HEK293 (cell line): Measurements from ENCODE around the gene CATSPERE.

Experiments
- BCL11B ChIP-seq: fragments of 450-650 bp; formaldehyde crosslinking; IDR thresholded peaks from 2 replicates; pipeline ENCODE4 v1.5.1; 2016; ENCODE audit warnings: low read depth, missing biosample characterization, missing genetic modification characterization
- KLF16 ChIP-seq: fragments of 450-650 bp; formaldehyde crosslinking; IDR thresholded peaks from 2 replicates; pipeline ENCODE4 v1.5.1; 2017; ENCODE audit warnings: missing biosample characterization, missing genetic modification characterization
- KLF8 ChIP-seq: fragments of 450-650 bp; formaldehyde crosslinking; IDR thresholded peaks from 2 replicates; pipeline ENCODE4 v1.5.1; 2016; ENCODE audit warnings: missing biosample characterization, missing genetic modification characterization
- PBX3 ChIP-seq: sonication (generic); formaldehyde crosslinking; IDR thresholded peaks from 2 replicates; pipeline ENCODE4 v1.8.1; 2022; ENCODE audit warnings: mild to moderate bottlenecking, moderate library complexity, missing genetic modification reagents
- PRDM10 ChIP-seq: fragments of 450-650 bp; formaldehyde crosslinking; IDR thresholded peaks from 2 replicates; pipeline ENCODE4 v1.5.1; 2016; ENCODE audit warnings: missing biosample characterization, missing genetic modification characterization
- SCRT2 ChIP-seq: fragments of 450-650 bp; formaldehyde crosslinking; IDR thresholded peaks from 2 replicates; pipeline ENCODE4 v1.5.1; 2016; ENCODE audit warnings: missing biosample characterization, missing genetic modification characterization
- SP2 ChIP-seq: fragments of 450-650 bp; formaldehyde crosslinking; IDR thresholded peaks from 2 replicates; pipeline ENCODE4 v1.5.1; 2016; ENCODE audit warnings: missing biosample characterization, missing genetic modification characterization
- SP3 ChIP-seq: fragments of 450-650 bp; formaldehyde crosslinking; IDR thresholded peaks from 2 replicates; pipeline ENCODE4 v1.5.1; 2016; ENCODE audit warnings: missing biosample characterization, missing genetic modification characterization
- ZBTB1 ChIP-seq: fragments of 450-650 bp; formaldehyde crosslinking; IDR thresholded peaks from 2 replicates; pipeline ENCODE4 v1.5.1; 2016; ENCODE audit warnings: missing biosample characterization, missing genetic modification characterization
- ZBTB7A ChIP-seq: fragments of 450-650 bp; formaldehyde crosslinking; IDR thresholded peaks from 2 replicates; pipeline ENCODE4 v1.5.1; 2016; ENCODE audit warnings: low read depth, missing biosample characterization, missing genetic modification characterization
- ZEB2 ChIP-seq: fragments of 450-650 bp; formaldehyde crosslinking; IDR thresholded peaks from 2 replicates; pipeline ENCODE4 v1.5.1; 2016; ENCODE audit warnings: missing biosample characterization, missing genetic modification characterization
- ZFHX2 ChIP-seq: fragments of 450-650 bp; formaldehyde crosslinking; conservative IDR thresholded peaks from 2 replicates; pipeline ENCODE4 v1.5.1; 2016; ENCODE audit warnings: missing biosample characterization, missing genetic modification characterization
- ZFP69B ChIP-seq: fragments of 450-650 bp; formaldehyde crosslinking; IDR thresholded peaks from 2 replicates; pipeline ENCODE4 v1.5.1; 2016; ENCODE audit warnings: missing biosample characterization, missing genetic modification characterization
- ZNF112 ChIP-seq: fragments of 450-650 bp; formaldehyde crosslinking; IDR thresholded peaks from 2 replicates; pipeline ENCODE4 v1.5.0; 2017; ENCODE audit warnings: missing biosample characterization, missing genetic modification characterization
- ZNF157 ChIP-seq: fragments of 450-650 bp; formaldehyde crosslinking; IDR thresholded peaks from 2 replicates; pipeline ENCODE4 v1.5.1; 2016; ENCODE audit warnings: missing biosample characterization, missing genetic modification characterization
- ZNF223 ChIP-seq: fragments of 450-650 bp; formaldehyde crosslinking; IDR thresholded peaks from 2 replicates; pipeline ENCODE4 v1.5.1; 2016; ENCODE audit warnings: missing biosample characterization, missing genetic modification characterization
- ZNF335 ChIP-seq: fragments of 450-650 bp; formaldehyde crosslinking; conservative IDR thresholded peaks from 2 replicates; pipeline ENCODE4 v1.5.1; 2016; ENCODE audit warnings: missing biosample characterization, missing genetic modification characterization
- ZNF366 ChIP-seq: fragments of 450-650 bp; formaldehyde crosslinking; conservative IDR thresholded peaks from 2 replicates; pipeline ENCODE4 v1.5.1; 2016; ENCODE audit warnings: missing biosample characterization, missing genetic modification characterization
- ZNF37A ChIP-seq: fragments of 450-650 bp; IDR thresholded peaks from 2 replicates; pipeline ENCODE4 v1.5.1; 2018; ENCODE audit warnings: missing biosample characterization, missing genetic modification characterization
- ZNF639 ChIP-seq: fragments of 450-650 bp; formaldehyde crosslinking; IDR thresholded peaks from 2 replicates; pipeline ENCODE4 v1.5.1; 2016; ENCODE audit warnings: missing biosample characterization, missing genetic modification characterization
- ZNF660 ChIP-seq: fragments of 450-650 bp; IDR thresholded peaks from 2 replicates; pipeline ENCODE4 v1.5.1; 2018; ENCODE audit warnings: missing biosample characterization, mild to moderate bottlenecking, missing genetic modification characterization
- ZNF692 ChIP-seq: fragments of 450-650 bp; formaldehyde crosslinking; IDR thresholded peaks from 2 replicates; pipeline ENCODE4 v1.5.1; 2016; ENCODE audit warnings: missing biosample characterization, missing genetic modification characterization
- ZNF843 ChIP-seq: fragments of 450-650 bp; formaldehyde crosslinking; IDR thresholded peaks from 2 replicates; pipeline ENCODE4 v1.5.1; 2016; ENCODE audit warnings: missing biosample characterization, missing genetic modification characterization
- ZSCAN23 ChIP-seq: fragments of 450-650 bp; formaldehyde crosslinking; IDR thresholded peaks from 2 replicates; pipeline ENCODE4 v1.5.1; 2016; ENCODE audit warnings: missing biosample characterization, missing genetic modification characterization
- ZSCAN30 ChIP-seq: fragments of 450-650 bp; IDR thresholded peaks from 2 replicates; pipeline ENCODE4 v1.5.1; 2018; ENCODE audit warnings: missing biosample characterization, mild to moderate bottlenecking, missing genetic modification characterization, moderate library complexity
- TF ChIP-seq, protein P1 (sequence below): fragments of 450-650 bp; formaldehyde crosslinking; IDR thresholded peaks from 2 replicates; pipeline ENCODE4 v1.5.1; 2016; ENCODE audit warnings: missing biosample characterization, missing genetic modification characterization, borderline replicate concordance
- TF ChIP-seq, protein P2 (sequence below): fragments of 450-650 bp; formaldehyde crosslinking; IDR thresholded peaks from 2 replicates; pipeline ENCODE4 v1.5.1; 2016; ENCODE audit warnings: missing biosample characterization, missing genetic modification characterization
- TF ChIP-seq, protein P3 (sequence below): fragments of 450-650 bp; formaldehyde crosslinking; IDR thresholded peaks from 2 replicates; pipeline ENCODE4 v1.5.1; 2016; ENCODE audit warnings: missing biosample characterization, missing genetic modification characterization

Gene CATSPERE

DNA sequence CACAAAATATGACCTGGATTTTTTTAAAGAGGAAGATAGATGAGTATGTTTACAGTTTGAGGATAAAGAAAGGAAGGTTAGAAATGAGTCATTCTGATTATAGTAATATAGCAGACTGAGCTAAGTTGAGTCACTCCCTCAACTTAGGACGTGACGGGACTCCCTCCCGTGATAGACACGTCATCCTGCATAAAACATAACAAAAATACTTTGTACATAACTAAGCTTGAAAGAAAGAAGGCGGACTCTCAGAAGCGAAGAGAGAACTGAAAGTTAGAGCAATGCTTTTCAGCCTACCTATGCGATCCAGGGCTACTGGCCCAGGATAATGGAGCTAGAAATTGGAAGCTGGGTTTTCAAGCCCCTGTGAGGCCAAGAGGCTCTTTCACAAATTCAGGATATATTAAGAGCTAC is 138.9 kb downstream of the CATSPERE start (continued):
- peak; percentile 65 for TF ChIP-seq PRDM10 (tag by site-specific recombination)
- TF ChIP-seq ZNF660 (tag by site-specific recombination) = peak; percentile 92
- no peak; the same call in 1 of the 2 replicates for TF ChIP-seq SP2 (tag by site-specific recombination)
- no peak for TF ChIP-seq ZSCAN30 (tag by site-specific recombination)
- no peak for TF ChIP-seq KLF16 (tag by site-specific recombination)
- peak; percentile 94 for TF ChIP-seq ZNF366 (tag by site-specific recombination)
- peak; percentile 94 for TF ChIP-seq ZNF639
- 0 out of 2 replicates have a peak, but pooled peaks have one; percentile 12 for TF ChIP-seq SCRT2 (tag by site-specific recombination)
- TF ChIP-seq ZFHX2 (tag by site-specific recombination) = no peak
- no peak for TF ChIP-seq BCL11B (tag by site-specific recombination)
- TF ChIP-seq, protein P1, sequence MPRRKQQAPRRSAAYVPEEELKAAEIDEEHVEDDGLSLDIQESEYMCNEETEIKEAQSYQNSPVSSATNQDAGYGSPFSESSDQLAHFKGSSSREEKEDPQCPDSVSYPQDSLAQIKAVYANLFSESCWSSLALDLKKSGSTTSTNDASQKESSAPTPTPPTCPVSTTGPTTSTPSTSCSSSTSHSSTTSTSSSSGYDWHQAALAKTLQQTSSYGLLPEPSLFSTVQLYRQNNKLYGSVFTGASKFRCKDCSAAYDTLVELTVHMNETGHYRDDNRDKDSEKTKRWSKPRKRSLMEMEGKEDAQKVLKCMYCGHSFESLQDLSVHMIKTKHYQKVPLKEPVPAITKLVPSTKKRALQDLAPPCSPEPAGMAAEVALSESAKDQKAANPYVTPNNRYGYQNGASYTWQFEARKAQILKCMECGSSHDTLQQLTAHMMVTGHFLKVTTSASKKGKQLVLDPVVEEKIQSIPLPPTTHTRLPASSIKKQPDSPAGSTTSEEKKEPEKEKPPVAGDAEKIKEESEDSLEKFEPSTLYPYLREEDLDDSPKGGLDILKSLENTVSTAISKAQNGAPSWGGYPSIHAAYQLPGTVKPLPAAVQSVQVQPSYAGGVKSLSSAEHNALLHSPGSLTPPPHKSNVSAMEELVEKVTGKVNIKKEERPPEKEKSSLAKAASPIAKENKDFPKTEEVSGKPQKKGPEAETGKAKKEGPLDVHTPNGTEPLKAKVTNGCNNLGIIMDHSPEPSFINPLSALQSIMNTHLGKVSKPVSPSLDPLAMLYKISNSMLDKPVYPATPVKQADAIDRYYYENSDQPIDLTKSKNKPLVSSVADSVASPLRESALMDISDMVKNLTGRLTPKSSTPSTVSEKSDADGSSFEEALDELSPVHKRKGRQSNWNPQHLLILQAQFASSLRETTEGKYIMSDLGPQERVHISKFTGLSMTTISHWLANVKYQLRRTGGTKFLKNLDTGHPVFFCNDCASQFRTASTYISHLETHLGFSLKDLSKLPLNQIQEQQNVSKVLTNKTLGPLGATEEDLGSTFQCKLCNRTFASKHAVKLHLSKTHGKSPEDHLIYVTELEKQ = peak; percentile 78; the same call in 1 of the 2 replicates
- no peak for TF ChIP-seq ZNF223 (tag by site-specific recombination)
- peak; percentile 73; the same call in 1 of the 2 replicates for TF ChIP-seq ZNF843 (tag by site-specific recombination)
- peak; percentile 48; the same call in 1 of the 2 replicates for TF ChIP-seq SP3 (tag by site-specific recombination)
- TF ChIP-seq, protein P2, sequence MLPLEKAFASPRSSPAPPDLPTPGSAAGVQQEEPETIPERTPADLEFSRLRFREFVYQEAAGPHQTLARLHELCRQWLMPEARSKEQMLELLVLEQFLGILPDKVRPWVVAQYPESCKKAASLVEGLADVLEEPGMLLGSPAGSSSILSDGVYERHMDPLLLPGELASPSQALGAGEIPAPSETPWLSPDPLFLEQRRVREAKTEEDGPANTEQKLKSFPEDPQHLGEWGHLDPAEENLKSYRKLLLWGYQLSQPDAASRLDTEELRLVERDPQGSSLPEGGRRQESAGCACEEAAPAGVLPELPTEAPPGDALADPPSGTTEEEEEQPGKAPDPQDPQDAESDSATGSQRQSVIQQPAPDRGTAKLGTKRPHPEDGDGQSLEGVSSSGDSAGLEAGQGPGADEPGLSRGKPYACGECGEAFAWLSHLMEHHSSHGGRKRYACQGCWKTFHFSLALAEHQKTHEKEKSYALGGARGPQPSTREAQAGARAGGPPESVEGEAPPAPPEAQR (tag by site-specific recombination) = no peak
- no peak for TF ChIP-seq ZBTB7A
- TF ChIP-seq, protein P3, sequence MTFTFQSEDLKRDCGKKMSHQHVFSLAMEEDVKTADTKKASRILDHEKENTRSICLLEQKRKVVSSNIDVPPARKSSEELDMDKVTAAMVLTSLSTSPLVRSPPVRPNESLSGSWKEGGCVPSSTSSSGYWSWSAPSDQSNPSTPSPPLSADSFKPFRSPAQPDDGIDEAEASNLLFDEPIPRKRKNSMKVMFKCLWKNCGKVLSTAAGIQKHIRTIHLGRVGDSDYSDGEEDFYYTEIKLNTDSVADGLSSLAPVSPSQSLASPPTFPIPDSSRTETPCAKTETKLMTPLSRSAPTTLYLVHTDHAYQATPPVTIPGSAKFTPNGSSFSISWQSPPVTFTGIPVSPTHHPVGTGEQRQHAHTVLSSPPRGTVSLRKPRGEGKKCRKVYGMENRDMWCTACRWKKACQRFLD = no peak
- peak; percentile 98 for TF ChIP-seq ZEB2
- TF ChIP-seq ZBTB1 = no peak
- TF ChIP-seq ZSCAN23 = 0 out of 2 replicates have a peak, but pooled peaks have one; percentile 24
- TF ChIP-seq PBX3 (CRISPR knock-in tag) = no peak
- no peak for TF ChIP-seq ZNF157 (tag by site-specific recombination)
- TF ChIP-seq ZNF335 (tag by site-specific recombination) = peak; percentile 61
- TF ChIP-seq ZNF692 (tag by site-specific recombination) = peak; percentile 60; the same call in 1 of the 2 replicates
- peak; percentile 65 for TF ChIP-seq ZFP69B (tag by site-specific recombination)
- TF ChIP-seq ZNF112 = no peak
- peak; percentile 84 for TF ChIP-seq KLF8 (tag by site-specific recombination)
- TF ChIP-seq ZNF37A = no peak
